Measurements from ENCODE around the gene EIF2D. TPM values are rescaled to one million over a fixed set of nuclear protein-coding genes. Genes with fewer than 3 reads are reported as not detected.

Gene EIF2D
- total and polyA plus RNA-seq, 2 of the 8 experiments (the other 6 are each of a cell fraction or from before 2014, with no cell fraction given), result 36.1 to 37.1 TPM

DNA sequence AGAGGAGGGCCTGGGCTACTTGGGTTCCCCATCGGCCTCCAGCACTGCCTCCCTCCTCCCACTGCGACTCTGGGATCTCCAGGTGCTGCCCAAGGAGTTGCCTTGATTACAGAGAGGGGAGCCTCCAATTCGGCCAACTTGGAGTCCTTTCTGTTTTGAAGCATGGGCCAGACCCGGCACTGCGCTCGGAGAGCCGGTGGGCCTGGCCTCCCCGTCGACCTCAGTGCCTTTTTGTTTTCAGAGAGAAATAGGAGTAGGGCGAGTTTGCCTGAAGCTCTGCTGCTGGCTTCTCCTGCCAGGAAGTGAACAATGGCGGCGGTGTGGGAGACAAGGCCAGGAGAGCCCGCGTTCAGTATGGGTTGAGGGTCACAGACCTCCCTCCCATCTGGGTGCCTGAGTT, 24.4 kb downstream of the EIF2D start:
- Histone ChIP-seq H4K91ac (replicated peaks; ENCODE audit: insufficient read length, low read length) (no peak overlapping the region), H2BK15ac (ENCODE audit: low read length) (no peak overlapping the region), H3K36me3 (ENCODE audit: control insufficient read depth in 2 of 4, insufficient read depth in 4 of 4, low read length in 3 of 4) (peaks cover 0 to 8% (median 4%) of the 10 kb centered on the region in 4 experiments; a peak in 5 of 8 replicates), H3K27me3 (replicated peaks in 1 of 4; ENCODE audit: control insufficient read depth in 3 of 4, extremely low read depth in 1 of 4, insufficient read depth in 3 of 4, low read length in 3 of 4) (no peaks in the 10 kb centered on the region), H2AFZ (ENCODE audit: low read length) (no peak overlapping the region), H3K4me1 (replicated peaks in 1 of 4; ENCODE audit: control insufficient read depth in 3 of 4, insufficient read depth in 4 of 4, low read length in 3 of 4) (no peaks in the 10 kb centered on the region), H3K4me2 (ENCODE audit: insufficient read depth in 1 of 2, low read depth in 2 of 2, low read length in 2 of 2) (no peak overlapping the region), H3K79me1 (ENCODE audit: low read depth, low read length) (no peaks in the 10 kb centered on the region), H3K27ac (ENCODE audit: low read depth, low read length) (no peak overlapping the region), H3K79me2 (ENCODE audit: control insufficient read depth in 1 of 2, insufficient read depth in 2 of 2, low read length in 2 of 2) (no peaks in the 10 kb centered on the region), H3K23me2 (ENCODE audit: low read depth, low read length) (no peaks in the 10 kb centered on the region), H3K56ac (replicated peaks; ENCODE audit: insufficient read length, low read depth, low read length) (no peak overlapping the region), H2AK5ac (ENCODE audit: low read depth, low read length) (no peak overlapping the region), H2BK120ac (replicated peaks; ENCODE audit: low read depth, low read length) (no peak overlapping the region), H2BK12ac (ENCODE audit: low read depth, low read length) (no peak overlapping the region), H4K8ac (ENCODE audit: extremely low read depth, insufficient read depth, low read length) (peak overlapping the region; percentile 43; the same call in 1 of the 2 replicates), H2BK20ac (ENCODE audit: low read length) (no peak overlapping the region), H3K9me3 (ENCODE audit: insufficient read depth in 2 of 2, low read depth in 1 of 2, low read length in 1 of 2) (no peaks in the 10 kb centered on the region), H3K18ac (ENCODE audit: extremely low read depth, low read length) (no peak overlapping the region), H3K14ac (ENCODE audit: insufficient read length) (no peak overlapping the region), H3K9ac (replicated peaks in 1 of 4; ENCODE audit: extremely low read depth in 1 of 4, low read depth in 3 of 4, low read length in 3 of 4) (no peak overlapping the region), H3K4me3 (ENCODE audit: extremely low read depth in 1 of 4, insufficient read depth in 2 of 4, low read depth in 3 of 4, low read length in 4 of 4) (no peak overlapping the region), H4K5ac (ENCODE audit: insufficient read length, low read depth, low read length) (no peak overlapping the region), H3K4ac (replicated peaks; ENCODE audit: insufficient read length, low read depth, low read length) (no peak overlapping the region), H3K23ac (ENCODE audit: insufficient read length) (no peak overlapping the region), H4K20me1 (replicated peaks in 1 of 2; ENCODE audit: control insufficient read depth in 1 of 2, insufficient read depth in 2 of 2, low read length in 2 of 2) (no peaks in the 10 kb centered on the region), H2BK5ac (ENCODE audit: low read depth, low read length) (no peak overlapping the region; the same call in 1 of the 2 replicates)
- DNase-seq (ENCODE audit: low read depth in 1 of 2, low spot score in 2 of 2) (no peak), FAIRE-seq (no peak)
- POLR2A ChIA-PET (ENCODE audit: partially characterized antibody), result interaction anchor here (0.6 to 0.8 kb wide), 2 partner anchors 16 to 104 kb away, joined by 3 read pairs; no protein-coding TSS in a partner anchor
- 94% methylated on average over 8 of the region's 14 CpGs; no CpG with 5 or more reads in 1 of the 2 experiments for WGBS, 2 experiments (ENCODE audit: extremely low coverage in 1 of 2, insufficient coverage in 1 of 2, insufficient read length in 1 of 2, insufficient replicate concordance in 2 of 2, low coverage in 1 of 2, low lambda C conversion rate in 2 of 2, missing lambda C conversion rate in 1 of 2)
- CTCF ChIA-PET (ENCODE audit: partially characterized antibody), result interaction anchor here (0.7 to 16.9 kb wide), 19 partner anchors 9 to 222 kb away, joined by 3 to 298 read pairs (median 6); partner anchors contain the start of gene RASSF5
- TF ChIP-seq JUND (IDR thresholded peaks at IDR 0.05; ENCODE audit: low read length) (no peak), CREB1 (IDR thresholded peaks at IDR 0.05) (no peak), GTF2F1 (IDR thresholded peaks at IDR 0.05; ENCODE audit: borderline replicate concordance, low read depth, low read length) (no peak), GABPA (IDR thresholded peaks at IDR 0.05; ENCODE audit: borderline replicate concordance, insufficient read depth, low read length) (no peak)

Measured in H1 (cell line).